GM18519 (cell line): ENCODE results near the gene TYRO3.

ENCODE experiments used
- ATAC-seq: cut with Tn5 transposase; IDR thresholded peaks from one replicate; pipeline ENCODE4 v1.9.1; 2021; ENCODE audit warnings: mild to moderate bottlenecking, moderate library complexity; ENCODE audit not compliant: unreplicated experiment, low FRiP score

TYRO3 gene

GRCh38 chr15:41558400-41559238 lies at the start of gene TYRO3:
TYRO3 (plus strand) TSS chr15:41559212; CDS start chr15:41559258, 46 bp downstream.
- no peak for ATAC-seq

GRCh38 chr15:41510728-41511127 lies 48.3 kb upstream of the TYRO3 start:
- no peak for ATAC-seq

- no peak for ATAC-seq
Measured at GRCh38 chr15:41511331-41511898, 47.6 kb upstream of the TYRO3 start.

GRCh38 chr15:41511899-41512369 lies 47.1 kb upstream of the TYRO3 start:
- ATAC-seq, result no peak

GRCh38 chr15:41512512-41512939 lies 46.5 kb upstream of the TYRO3 start:
- no peak for ATAC-seq

- no peak for ATAC-seq
Measured at GRCh38 chr15:41512940-41513505, 46.0 kb upstream of the TYRO3 start.

- ATAC-seq, result no peak
Measured at GRCh38 chr15:41513506-41514227, 45.3 kb upstream of the TYRO3 start, which contains the start of gene LTK. LTK (minus strand) TSS chr15:41513827; CDS start chr15:41513709, 118 bp downstream.

- no peak for ATAC-seq
Measured at GRCh38 chr15:41517895-41518449, 41.0 kb upstream of the TYRO3 start.

- no peak for ATAC-seq
Measured at GRCh38 chr15:41520636-41521035, 38.4 kb upstream of the TYRO3 start.

GRCh38 chr15:41521614-41522013 lies 37.4 kb upstream of the TYRO3 start:
- ATAC-seq, result no peak

- no peak for ATAC-seq
Measured at GRCh38 chr15:41523097-41523496, 35.9 kb upstream of the TYRO3 start.

- ATAC-seq, result no peak
Measured at GRCh38 chr15:41530363-41530956, 28.6 kb upstream of the TYRO3 start.

GRCh38 chr15:41535544-41535943 lies 23.5 kb upstream of the TYRO3 start:
- no peak for ATAC-seq

- ATAC-seq, result no peak
Measured at GRCh38 chr15:41536866-41537265, 22.1 kb upstream of the TYRO3 start.

GRCh38 chr15:41543521-41543870 lies 15.5 kb upstream of the TYRO3 start:
- no peak for ATAC-seq

- ATAC-seq, result no peak
Measured at GRCh38 chr15:41544650-41545015, 14.4 kb upstream of the TYRO3 start.

- ATAC-seq, result no peak
Measured at GRCh38 chr15:41545218-41545617, 13.8 kb upstream of the TYRO3 start.

GRCh38 chr15:41546851-41547786 lies 11.9 kb upstream of the TYRO3 start:
- no peak for ATAC-seq

GRCh38 chr15:41550066-41550775 lies 8.8 kb upstream of the TYRO3 start:
- ATAC-seq, result no peak
